ENCODE measurements around the gene SEC23B.

DNA sequence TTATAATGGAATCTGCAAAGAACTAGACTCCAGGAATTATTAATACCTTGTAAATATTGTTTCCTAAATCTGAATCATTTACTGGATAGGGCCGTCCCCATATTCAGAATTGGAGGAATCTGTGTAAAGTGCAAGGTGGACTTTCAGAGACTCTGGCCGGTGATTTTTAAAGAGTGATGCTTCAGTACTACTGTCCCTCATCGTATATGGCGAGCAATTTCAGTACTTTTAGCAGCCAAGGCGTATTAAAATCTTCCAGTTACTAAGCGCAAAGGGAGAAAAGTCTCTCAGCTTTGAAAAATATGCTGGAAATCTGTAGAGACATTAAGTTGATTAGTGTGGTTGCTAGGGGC lies 60.0 kb downstream of the SEC23B start:
- TF ChIP-seq CTCF (IDR thresholded peaks at IDR 0.05) (no peak), POLR2A (IDR thresholded peaks at IDR 0.05) (no peak)

All from uterus (tissue), 2 donors.